Measurements from ENCODE around the gene AUTS2. TPM values are rescaled to one million over a fixed set of nuclear protein-coding genes. Genes with fewer than 3 reads are reported as not detected.

AUTS2 gene
- total RNA-seq, 1 experiment from 2014 or later = 38.5 TPM

DNA sequence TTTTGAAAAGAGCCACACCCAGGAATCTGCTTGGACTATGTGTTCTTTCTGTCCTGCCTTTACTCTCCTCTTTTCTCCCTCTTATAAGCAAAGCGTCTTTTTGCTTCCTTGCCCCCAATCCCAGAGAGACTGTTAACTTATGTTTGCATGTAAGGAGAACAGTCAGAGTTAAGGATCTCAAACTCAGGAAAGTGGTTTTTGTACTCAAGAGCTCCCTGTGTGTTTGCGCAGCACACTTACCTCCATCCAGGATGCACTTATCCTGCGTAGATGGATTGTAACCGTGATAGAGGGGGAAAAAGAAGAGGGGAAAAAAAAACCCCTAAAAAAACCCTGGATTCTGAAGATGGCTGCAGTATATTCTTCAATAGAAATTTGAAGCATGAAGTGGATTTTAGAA is 228.9 kb downstream of the AUTS2 start:
- H2AFZ ChIP-seq (ENCODE audit: low read length) = no peak overlapping the region
- H3K4me2 ChIP-seq (ENCODE audit: low read depth, low read length, poor library complexity, severe bottlenecking) = peak overlapping the region; percentile 77
- no peaks in the 10 kb centered on the region for H4K20me1 ChIP-seq (ENCODE audit: insufficient read depth, low read depth, low read length)
- no peaks in the 10 kb centered on the region for H3K27me3 ChIP-seq (ENCODE audit: low read length)
- peak overlapping the region; percentile 99 for H3K27ac ChIP-seq (ENCODE audit: low read length)
- H3K4me1 ChIP-seq (ENCODE audit: low read length) = peaks cover 59% of the 10 kb centered on the region
- H3K4me3 ChIP-seq (ENCODE audit: low read length) = peak overlapping the region; percentile 59; the same call in 1 of the 2 replicates
- no peaks in the 10 kb centered on the region; the same call in 1 of the 2 replicates for H3K36me3 ChIP-seq (ENCODE audit: insufficient read depth, low read length)
- no peaks in the 10 kb centered on the region for H3K79me2 ChIP-seq (ENCODE audit: low read length)
- no peaks in the 10 kb centered on the region for H3K9me2 ChIP-seq (replicated peaks; ENCODE audit: insufficient read depth, low read length)
- no peak overlapping the region for H3K9ac ChIP-seq (ENCODE audit: low read length)
- no peak for DNase-seq
- no peaks in the 10 kb centered on the region for H3K9me3 ChIP-seq (ENCODE audit: low read length)

DNA sequence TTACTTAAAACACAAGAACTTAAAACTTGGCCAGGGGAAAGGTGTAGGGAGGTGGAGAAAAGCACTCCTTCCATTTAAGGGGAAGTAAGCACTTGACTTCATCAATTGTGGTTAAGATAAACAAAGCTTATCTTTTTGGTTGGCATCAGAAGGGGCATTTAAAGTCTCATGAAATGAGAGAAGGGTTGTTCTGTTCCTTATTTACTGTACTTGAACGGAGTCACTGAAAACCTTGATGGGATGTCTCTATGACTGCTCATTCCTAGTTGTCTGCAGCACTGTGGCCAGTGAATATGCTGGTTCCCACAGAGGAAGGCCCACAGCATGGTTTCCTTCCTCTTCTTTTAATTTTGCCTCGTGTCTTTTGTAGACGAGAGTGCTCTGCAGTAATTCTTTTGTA is 229.3 kb downstream of the AUTS2 start:
- Histone ChIP-seq H2AFZ (ENCODE audit: low read length) (no peak overlapping the region), H4K20me1 (ENCODE audit: insufficient read depth, low read depth, low read length) (no peaks in the 10 kb centered on the region), H3K4me3 (ENCODE audit: low read length) (no peak overlapping the region), H3K27me3 (ENCODE audit: low read length) (no peaks in the 10 kb centered on the region), H3K4me1 (ENCODE audit: low read length) (peaks cover 55% of the 10 kb centered on the region), H3K9me3 (ENCODE audit: low read length) (no peaks in the 10 kb centered on the region), H3K79me2 (ENCODE audit: low read length) (no peaks in the 10 kb centered on the region), H3K36me3 (ENCODE audit: insufficient read depth, low read length) (no peaks in the 10 kb centered on the region; the same call in 1 of the 2 replicates), H3K9ac (ENCODE audit: low read length) (peak overlapping the region; percentile 5; the same call in 1 of the 2 replicates), H3K4me2 (ENCODE audit: low read depth, low read length, poor library complexity, severe bottlenecking) (peak overlapping the region; percentile 77), H3K9me2 (replicated peaks; ENCODE audit: insufficient read depth, low read length) (no peaks in the 10 kb centered on the region), H3K27ac (ENCODE audit: low read length) (peak overlapping the region; percentile 99; the same call in 1 of the 2 replicates)
- DNase-seq = peak; percentile 59

DNA sequence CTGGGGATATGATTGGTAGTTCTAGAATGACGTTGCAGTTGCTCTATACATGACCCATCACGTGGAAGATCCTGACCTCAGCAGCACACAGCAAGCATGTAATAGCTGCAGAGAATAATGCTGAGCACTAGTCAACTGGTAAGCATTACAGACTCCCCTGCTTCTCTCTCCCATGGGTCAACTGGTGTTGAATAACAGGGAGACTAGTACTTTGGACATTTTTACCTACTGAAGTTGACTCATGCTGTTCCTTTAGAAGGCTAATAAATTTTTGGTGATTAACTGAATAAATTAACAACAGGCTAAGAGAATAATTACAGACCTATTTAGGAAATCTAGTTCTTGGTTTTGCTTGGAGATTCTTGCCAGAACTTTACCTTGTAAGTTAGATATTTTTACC is 234.1 kb downstream of the AUTS2 start:
- H2AFZ ChIP-seq (ENCODE audit: low read length) = no peak overlapping the region
- H3K9ac ChIP-seq (ENCODE audit: low read length) = no peak overlapping the region
- no peak overlapping the region for H3K4me2 ChIP-seq (ENCODE audit: low read depth, low read length, poor library complexity, severe bottlenecking)
- H3K27ac ChIP-seq (ENCODE audit: low read length) = no peak overlapping the region
- H4K20me1 ChIP-seq (ENCODE audit: insufficient read depth, low read depth, low read length) = peaks cover 9% of the 10 kb centered on the region; the same call in 1 of the 2 replicates
- H3K9me2 ChIP-seq (replicated peaks; ENCODE audit: insufficient read depth, low read length) = no peaks in the 10 kb centered on the region
- H3K4me3 ChIP-seq (ENCODE audit: low read length) = no peak overlapping the region
- no peaks in the 10 kb centered on the region for H3K9me3 ChIP-seq (ENCODE audit: low read length)
- DNase-seq = no peak
- H3K79me2 ChIP-seq (ENCODE audit: low read length) = no peaks in the 10 kb centered on the region
- H3K27me3 ChIP-seq (ENCODE audit: low read length) = no peaks in the 10 kb centered on the region
- H3K4me1 ChIP-seq (ENCODE audit: low read length) = peaks cover 8% of the 10 kb centered on the region
- no peaks in the 10 kb centered on the region; the same call in 1 of the 2 replicates for H3K36me3 ChIP-seq (ENCODE audit: insufficient read depth, low read length)

DNA sequence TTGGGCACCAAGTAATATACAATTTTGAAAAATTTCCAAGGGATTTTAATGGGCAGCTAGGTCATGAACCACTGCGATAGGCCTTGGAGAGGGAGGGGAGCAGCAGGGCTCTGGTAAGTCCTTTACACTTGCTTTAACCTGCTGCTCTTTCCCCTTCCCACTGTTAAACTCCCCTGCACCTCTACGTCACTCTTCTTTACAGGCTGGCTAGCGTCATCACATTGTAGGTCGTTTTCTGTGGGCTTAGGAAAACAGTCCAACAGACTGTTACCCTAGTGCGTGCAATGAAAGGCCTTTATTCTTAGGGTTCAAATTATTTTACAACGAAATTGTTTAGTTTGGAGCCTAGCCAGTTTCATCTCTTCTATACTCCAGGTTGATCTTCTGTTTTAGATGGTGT is 235.7 kb downstream of the AUTS2 start:
- no peak overlapping the region for H3K4me2 ChIP-seq (ENCODE audit: low read depth, low read length, poor library complexity, severe bottlenecking)
- H3K27ac ChIP-seq (ENCODE audit: low read length) = no peak overlapping the region
- peaks cover 3% of the 10 kb centered on the region for H3K4me1 ChIP-seq (ENCODE audit: low read length)
- no peaks in the 10 kb centered on the region for H3K79me2 ChIP-seq (ENCODE audit: low read length)
- H2AFZ ChIP-seq (ENCODE audit: low read length) = no peak overlapping the region
- no peak for DNase-seq
- no peaks in the 10 kb centered on the region for H3K36me3 ChIP-seq (ENCODE audit: insufficient read depth, low read length)
- H3K9ac ChIP-seq (ENCODE audit: low read length) = no peak overlapping the region
- no peaks in the 10 kb centered on the region for H3K27me3 ChIP-seq (ENCODE audit: low read length)
- H3K9me3 ChIP-seq (ENCODE audit: low read length) = no peaks in the 10 kb centered on the region
- H3K9me2 ChIP-seq (replicated peaks; ENCODE audit: insufficient read depth, low read length) = no peaks in the 10 kb centered on the region
- H4K20me1 ChIP-seq (ENCODE audit: insufficient read depth, low read depth, low read length) = peaks cover 14% of the 10 kb centered on the region; the same call in 1 of the 2 replicates
- H3K4me3 ChIP-seq (ENCODE audit: low read length) = no peak overlapping the region

DNA sequence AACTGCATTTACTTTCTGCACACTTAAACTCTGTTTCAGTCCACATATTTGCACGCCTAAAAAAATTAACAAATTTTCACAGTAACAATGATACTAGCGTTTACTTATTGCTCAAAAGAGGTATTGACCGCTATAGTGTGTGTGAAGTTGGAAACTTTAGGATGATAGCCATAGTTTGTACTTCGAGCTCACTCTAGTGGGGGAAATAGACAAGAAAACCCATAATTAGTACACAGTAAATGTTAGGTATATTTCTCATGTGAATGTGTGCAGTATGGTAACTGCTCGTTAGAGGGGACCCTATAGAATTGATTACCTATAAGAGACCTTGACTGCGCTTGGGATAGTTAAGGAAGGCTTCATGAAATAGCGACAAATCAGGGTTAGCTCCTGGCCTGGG is 238.4 kb downstream of the AUTS2 start:
- peaks cover 30% of the 10 kb centered on the region for H3K4me1 ChIP-seq (ENCODE audit: low read length)
- H2AFZ ChIP-seq (ENCODE audit: low read length) = no peak overlapping the region
- no peak overlapping the region for H3K4me2 ChIP-seq (ENCODE audit: low read depth, low read length, poor library complexity, severe bottlenecking)
- H3K36me3 ChIP-seq (ENCODE audit: insufficient read depth, low read length) = no peaks in the 10 kb centered on the region
- H3K9me2 ChIP-seq (replicated peaks; ENCODE audit: insufficient read depth, low read length) = no peaks in the 10 kb centered on the region
- H3K4me3 ChIP-seq (ENCODE audit: low read length) = no peak overlapping the region
- no peaks in the 10 kb centered on the region for H3K27me3 ChIP-seq (ENCODE audit: low read length)
- DNase-seq = no peak
- peaks cover 20% of the 10 kb centered on the region; the same call in 1 of the 2 replicates for H4K20me1 ChIP-seq (ENCODE audit: insufficient read depth, low read depth, low read length)
- no peaks in the 10 kb centered on the region for H3K79me2 ChIP-seq (ENCODE audit: low read length)
- H3K27ac ChIP-seq (ENCODE audit: low read length) = no peak overlapping the region
- no peaks in the 10 kb centered on the region for H3K9me3 ChIP-seq (ENCODE audit: low read length)
- no peak overlapping the region for H3K9ac ChIP-seq (ENCODE audit: low read length)

DNA sequence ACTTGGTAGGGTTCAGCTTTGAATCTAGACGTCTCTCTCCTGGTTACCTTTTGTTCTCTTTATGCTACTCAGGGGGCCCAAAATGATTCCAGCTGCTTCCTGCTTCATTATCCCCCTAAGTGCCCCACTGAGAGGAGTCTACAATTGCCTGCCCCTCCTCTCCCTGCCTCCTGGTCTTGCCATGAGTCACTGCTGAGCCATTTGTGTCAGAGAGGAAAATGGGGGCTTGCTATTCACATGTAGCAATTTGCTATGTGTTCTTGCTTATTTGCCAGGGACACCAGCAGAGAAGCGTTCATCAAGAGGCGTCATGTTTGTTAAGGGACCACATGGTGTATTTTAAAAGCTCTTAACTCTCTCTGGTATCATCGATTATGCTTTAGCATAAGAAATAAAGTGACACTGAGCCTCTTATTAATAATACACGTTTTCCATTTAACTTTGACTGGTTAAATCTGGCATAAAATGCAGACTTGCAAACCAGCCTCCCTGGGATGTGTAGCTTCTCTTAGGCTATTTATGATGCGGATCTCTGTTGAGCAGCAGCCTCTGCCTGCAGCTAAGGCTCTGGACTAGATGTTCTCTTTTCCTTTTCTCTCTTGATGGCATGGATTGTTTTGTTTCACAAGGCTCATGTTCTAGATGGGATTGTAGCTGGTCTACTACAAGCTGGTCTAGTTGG is 239.3 kb downstream of the AUTS2 start:
- H3K9ac ChIP-seq (ENCODE audit: low read length) = no peak overlapping the region
- DNase-seq = no peak
- H3K4me3 ChIP-seq (ENCODE audit: low read length) = no peak overlapping the region
- no peak overlapping the region for H2AFZ ChIP-seq (ENCODE audit: low read length)
- no peaks in the 10 kb centered on the region for H3K79me2 ChIP-seq (ENCODE audit: low read length)
- H3K27me3 ChIP-seq (ENCODE audit: low read length) = no peaks in the 10 kb centered on the region
- H3K4me2 ChIP-seq (ENCODE audit: low read depth, low read length, poor library complexity, severe bottlenecking) = no peak overlapping the region
- no peaks in the 10 kb centered on the region for H3K9me3 ChIP-seq (ENCODE audit: low read length)
- H3K36me3 ChIP-seq (ENCODE audit: insufficient read depth, low read length) = no peaks in the 10 kb centered on the region
- peaks cover 38% of the 10 kb centered on the region for H3K4me1 ChIP-seq (ENCODE audit: low read length)
- peaks cover 24% of the 10 kb centered on the region; the same call in 1 of the 2 replicates for H4K20me1 ChIP-seq (ENCODE audit: insufficient read depth, low read depth, low read length)
- no peaks in the 10 kb centered on the region for H3K9me2 ChIP-seq (replicated peaks; ENCODE audit: insufficient read depth, low read length)
- H3K27ac ChIP-seq (ENCODE audit: low read length) = no peak overlapping the region

DNA sequence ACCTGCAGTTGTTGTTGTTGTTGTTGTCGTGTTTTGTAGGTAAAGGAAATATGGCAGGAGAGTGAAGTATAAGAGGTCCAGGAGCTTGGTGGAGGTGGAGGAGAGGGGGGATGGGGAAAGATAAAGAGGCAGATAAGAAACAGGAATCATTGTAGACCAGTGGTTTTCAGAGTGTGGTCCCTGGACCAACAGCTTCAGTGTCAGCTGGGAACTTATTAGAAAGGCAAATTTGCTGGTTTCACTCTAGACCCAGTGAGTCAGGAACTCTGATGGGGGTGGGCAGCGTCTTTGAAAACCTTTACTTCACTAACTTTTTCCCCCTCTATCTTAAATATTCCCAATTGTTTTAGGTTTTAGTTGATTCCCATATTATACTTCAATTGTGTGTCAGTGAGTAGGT is 241.5 kb downstream of the AUTS2 start:
- H2AFZ ChIP-seq (ENCODE audit: low read length) = no peak overlapping the region
- no peaks in the 10 kb centered on the region for H3K79me2 ChIP-seq (ENCODE audit: low read length)
- no peaks in the 10 kb centered on the region for H3K27me3 ChIP-seq (ENCODE audit: low read length)
- peak overlapping the region; percentile 67 for H3K4me2 ChIP-seq (ENCODE audit: low read depth, low read length, poor library complexity, severe bottlenecking)
- H3K4me3 ChIP-seq (ENCODE audit: low read length) = peak overlapping the region; percentile 49
- H4K20me1 ChIP-seq (ENCODE audit: insufficient read depth, low read depth, low read length) = peaks cover 39% of the 10 kb centered on the region; the same call in 1 of the 2 replicates
- peaks cover 56% of the 10 kb centered on the region for H3K4me1 ChIP-seq (ENCODE audit: low read length)
- peak overlapping the region; percentile 53 for H3K27ac ChIP-seq (ENCODE audit: low read length)
- H3K9ac ChIP-seq (ENCODE audit: low read length) = peak overlapping the region; percentile 38
- H3K36me3 ChIP-seq (ENCODE audit: insufficient read depth, low read length) = no peaks in the 10 kb centered on the region
- DNase-seq = peak; percentile 66
- no peaks in the 10 kb centered on the region for H3K9me2 ChIP-seq (replicated peaks; ENCODE audit: insufficient read depth, low read length)
- H3K9me3 ChIP-seq (ENCODE audit: low read length) = no peaks in the 10 kb centered on the region

DNA sequence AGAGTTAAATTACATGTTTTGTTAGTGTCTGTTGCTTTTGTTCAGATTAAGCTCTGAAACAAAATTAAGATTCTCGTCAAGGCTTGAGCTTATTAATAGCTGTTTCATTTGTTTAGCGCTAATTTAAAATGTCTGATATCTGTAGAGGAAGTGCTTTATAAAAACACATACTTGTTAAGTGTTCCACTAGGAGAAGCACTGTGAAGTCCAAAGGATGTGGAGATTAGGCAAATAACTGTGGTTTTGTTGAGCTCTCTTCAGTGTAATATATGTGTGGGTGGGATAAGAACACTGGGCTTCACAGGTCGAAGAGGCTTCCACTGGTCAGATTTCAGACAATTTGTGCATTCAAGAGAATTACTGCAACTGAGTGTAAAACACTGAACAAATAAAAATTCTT is 242.0 kb downstream of the AUTS2 start:
- Histone ChIP-seq H3K4me1 (ENCODE audit: low read length) (peaks cover 57% of the 10 kb centered on the region), H3K9me3 (ENCODE audit: low read length) (no peaks in the 10 kb centered on the region), H3K4me3 (ENCODE audit: low read length) (peak overlapping the region; percentile 49), H3K9me2 (replicated peaks; ENCODE audit: insufficient read depth, low read length) (no peaks in the 10 kb centered on the region), H3K36me3 (ENCODE audit: insufficient read depth, low read length) (no peaks in the 10 kb centered on the region), H3K27me3 (ENCODE audit: low read length) (no peaks in the 10 kb centered on the region), H3K9ac (ENCODE audit: low read length) (peak overlapping the region; percentile 38), H4K20me1 (ENCODE audit: insufficient read depth, low read depth, low read length) (peaks cover 44% of the 10 kb centered on the region; the same call in 1 of the 2 replicates), H2AFZ (ENCODE audit: low read length) (no peak overlapping the region), H3K79me2 (ENCODE audit: low read length) (no peaks in the 10 kb centered on the region), H3K4me2 (ENCODE audit: low read depth, low read length, poor library complexity, severe bottlenecking) (peak overlapping the region; percentile 67), H3K27ac (ENCODE audit: low read length) (peak overlapping the region; percentile 53)
- peak; percentile 71 for DNase-seq

Data from Karpas-422 (cell line).